ENCODE measurements around the gene MAMLD1. TPM values are rescaled to one million over a fixed set of nuclear protein-coding genes. Genes with fewer than 3 reads are reported as not detected.

The MAMLD1 gene
- total RNA-seq, 1 experiment from 2014 or later, result 0.48 TPM

- Histone ChIP-seq H4K5ac (ENCODE audit: insufficient read length, low read depth, low read length) (no peak overlapping the region), H3K18ac (ENCODE audit: insufficient read length, low read depth, low read length) (no peak overlapping the region), H2AK5ac (ENCODE audit: insufficient read length, low read length) (no peak overlapping the region), H3K4me1 (ENCODE audit: insufficient read depth, low read length) (no peaks in the 10 kb centered on the region), H4K91ac (ENCODE audit: insufficient read length, low read depth, low read length) (no peak overlapping the region), H3K27me3 (ENCODE audit: insufficient read depth, low read length) (no peaks in the 10 kb centered on the region), H3K9me3 (ENCODE audit: control insufficient read depth, low read depth, low read length) (peaks cover 9% of the 10 kb centered on the region), H3T11ph (ENCODE audit: low read length) (no peak overlapping the region), H2BK15ac (ENCODE audit: low read depth, low read length) (no peak overlapping the region), H3K27ac (ENCODE audit: insufficient read length, low read depth, low read length) (no peak overlapping the region), H4K8ac (replicated peaks; ENCODE audit: insufficient read length, low read depth, low read length) (no peak overlapping the region), H3K23me2 (ENCODE audit: insufficient read length, low read depth, low read length, poor library complexity, severe bottlenecking) (no peaks in the 10 kb centered on the region), H2BK12ac (ENCODE audit: insufficient read length, low read depth, low read length) (no peak overlapping the region), H2BK20ac (ENCODE audit: low read depth, low read length, poor library complexity, severe bottlenecking) (no peak overlapping the region), H2BK5ac (ENCODE audit: insufficient read length, low read length) (no peak overlapping the region), H3K56ac (ENCODE audit: insufficient read length, low read depth, low read length) (no peak overlapping the region), H3K4ac (ENCODE audit: low read depth, low read length) (no peak overlapping the region), H3K14ac (ENCODE audit: insufficient read depth, low read length) (no peak overlapping the region), H3K23ac (ENCODE audit: insufficient read length, low read depth, low read length) (no peak overlapping the region), H4K20me1 (ENCODE audit: control insufficient read depth, insufficient read depth, insufficient read length) (no peaks in the 10 kb centered on the region), H2BK120ac (ENCODE audit: low read depth, low read length, poor library complexity, severe bottlenecking) (no peak overlapping the region), H3K79me1 (ENCODE audit: insufficient read depth, low read depth, low read length, poor library complexity, severe bottlenecking) (no peaks in the 10 kb centered on the region), H3K4me2 (ENCODE audit: insufficient read depth, insufficient read length, low read length) (no peak overlapping the region), H3K9ac (ENCODE audit: extremely low read depth, insufficient read length, low read length) (no peak overlapping the region), H3K79me2 (ENCODE audit: insufficient read depth, low read length) (no peaks in the 10 kb centered on the region), H2AFZ (ENCODE audit: low read length) (no peak overlapping the region)
- no peak overlapping the region; a peak in 1 of 5 replicates for H3K4me3 Mint-ChIP-seq
- no peak for TF ChIP-seq CTCF (conservative IDR thresholded peaks at IDR 0.05)
- DNase-seq, result no peak
- peaks cover 77 to 82% of the 10 kb centered on the region in 2 experiments for H3K9me3 Mint-ChIP-seq
- H3K4me1 Mint-ChIP-seq, result peaks cover 2 to 6% of the 10 kb centered on the region in 2 experiments; a peak in 2 of 4 replicates
- WGBS (ENCODE audit: extremely low coverage, insufficient read length, low lambda C conversion rate), result no CpG with 5 or more reads among the region's 6 CpGs
- H3K27ac Mint-ChIP-seq, result no peak overlapping the region
- H3K36me3 Mint-ChIP-seq (ENCODE audit: insufficient read depth in 1 of 3, low read depth in 3 of 3), result peaks cover 0 to 3% (median 3%) of the 10 kb centered on the region in 3 experiments; a peak in 1 of 7 replicates
- peaks cover 25% of the 10 kb centered on the region for H3K27me3 Mint-ChIP-seq (ENCODE audit: low read depth)
Observed at GRCh38 chrX:150540965-150541364, 177.8 kb downstream of the MAMLD1 start.
